Right lung (tissue), 10 donors: ENCODE measurements around the gene MBD3. TPM values are rescaled to one million over a fixed set of nuclear protein-coding genes. Genes with fewer than 3 reads are reported as not detected.
"Not testable (repeated sequence)": the region's sequence is repeated elsewhere in the genome, so short reads cannot be mapped to it uniquely, and the experiment has no call there.

ENCODE experiments used
- DNase-seq, 2 donors: peaks; one replicate each; pipeline ENCODE4 v3.0.0-alpha.2; 2013
- long read RNA-seq, 8 donors: transcript quantifications; one replicate each; lab custom pipeline, GENCODE V29; 2026
- polyA plus RNA-seq, 5 donors: library from polyadenylated mRNA; unstranded; fragments of 120-200 nt; gene quantifications; one replicate each; pipeline versions ENCODE4 v1.2.1 to v1.2.3, GENCODE V29; 2013; ENCODE audit warnings: inconsistent platforms in 1 of 5, low replicate concordance in 1 of 5; ENCODE audit not compliant: insufficient read length in 5 of 5, insufficient read depth in 1 of 5

MBD3 gene
- 10 to 100 TPM; 35.7 to 87.1 (median 46.5) TPM for polyA plus RNA-seq
- long read RNA-seq, donor 1, full-length matches to known transcripts = 14 of 19 reads
- long read RNA-seq, donor 1, partial matches to known transcripts = 5 of 19 reads
- long read RNA-seq, donor 1, other reads (novel, unspliced or antisense) = 0 of 19 reads
- long read RNA-seq, donor 2, full-length matches to known transcripts = 18 of 18 reads
- long read RNA-seq, donor 2, partial matches to known transcripts = 0 of 18 reads
- long read RNA-seq, donor 2, other reads (novel, unspliced or antisense) = 0 of 18 reads
- long read RNA-seq, donor 3, full-length matches to known transcripts = 10 of 16 reads
- long read RNA-seq, donor 3, partial matches to known transcripts = 6 of 16 reads
- long read RNA-seq, donor 3, other reads (novel, unspliced or antisense) = 0 of 16 reads
- long read RNA-seq, donor 4, full-length matches to known transcripts = 4 of 4 reads
- long read RNA-seq, donor 4, partial matches to known transcripts = 0 of 4 reads
- long read RNA-seq, donor 4, other reads (novel, unspliced or antisense) = 0 of 4 reads
- long read RNA-seq, donor 5, full-length matches to known transcripts = 21 of 26 reads
- long read RNA-seq, donor 5, partial matches to known transcripts = 5 of 26 reads
- long read RNA-seq, donor 5, other reads (novel, unspliced or antisense) = 0 of 26 reads
- long read RNA-seq, donor 6, full-length matches to known transcripts = 19 of 27 reads
- long read RNA-seq, donor 6, partial matches to known transcripts = 8 of 27 reads
- long read RNA-seq, donor 6, other reads (novel, unspliced or antisense) = 0 of 27 reads
- long read RNA-seq, donor 7, full-length matches to known transcripts = 25 of 40 reads
- long read RNA-seq, donor 7, partial matches to known transcripts = 15 of 40 reads
- long read RNA-seq, donor 7, other reads (novel, unspliced or antisense) = 0 of 40 reads
- long read RNA-seq, donor 8, full-length matches to known transcripts = 4 of 4 reads
- long read RNA-seq, donor 8, partial matches to known transcripts = 0 of 4 reads
- long read RNA-seq, donor 8, other reads (novel, unspliced or antisense) = 0 of 4 reads

DNA sequence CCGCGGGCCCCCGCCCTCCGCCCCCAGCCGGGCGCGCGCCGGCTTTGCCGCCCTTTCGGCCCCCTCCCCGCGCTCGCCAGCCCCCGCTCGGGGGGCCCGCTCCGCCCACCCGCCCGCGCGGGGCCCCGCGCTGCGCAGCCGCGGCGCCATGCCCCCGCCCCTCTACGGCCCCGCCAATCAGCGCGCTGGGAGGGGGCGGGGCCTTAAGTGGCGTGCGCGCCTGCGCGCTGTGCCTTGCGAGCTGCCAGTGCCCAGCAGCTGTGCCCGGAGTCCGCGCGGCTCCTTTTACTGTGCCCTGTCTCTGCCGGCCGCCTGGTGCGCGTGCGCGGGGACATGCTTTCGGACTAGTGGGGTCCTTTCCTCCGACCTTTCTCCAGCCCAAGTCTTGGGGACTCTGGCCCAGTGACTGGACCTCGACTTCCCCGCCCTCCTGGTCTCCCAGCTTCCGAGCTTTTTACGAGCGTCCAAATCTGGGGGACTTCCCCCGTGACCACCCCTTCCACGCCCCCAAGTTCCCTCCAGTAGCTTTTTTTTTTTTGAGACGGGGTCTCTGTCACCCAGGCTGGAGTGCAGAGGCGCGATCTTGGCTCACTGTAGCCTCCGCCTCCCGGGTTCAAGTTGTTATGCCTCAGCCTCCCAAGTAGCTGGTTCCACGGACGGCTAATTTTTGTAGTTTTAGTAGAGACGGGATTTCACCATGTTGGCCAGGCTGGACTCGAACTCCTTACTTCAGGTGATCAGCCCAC lies at the start of gene MBD3:
TSS of gene MBD3 (minus strand) at position 111 of the 746 bp plus-strand sequence. CDS start 234 bp downstream, outside the sequence.
- DNase-seq = peak; percentile 93 to 94

DNA sequence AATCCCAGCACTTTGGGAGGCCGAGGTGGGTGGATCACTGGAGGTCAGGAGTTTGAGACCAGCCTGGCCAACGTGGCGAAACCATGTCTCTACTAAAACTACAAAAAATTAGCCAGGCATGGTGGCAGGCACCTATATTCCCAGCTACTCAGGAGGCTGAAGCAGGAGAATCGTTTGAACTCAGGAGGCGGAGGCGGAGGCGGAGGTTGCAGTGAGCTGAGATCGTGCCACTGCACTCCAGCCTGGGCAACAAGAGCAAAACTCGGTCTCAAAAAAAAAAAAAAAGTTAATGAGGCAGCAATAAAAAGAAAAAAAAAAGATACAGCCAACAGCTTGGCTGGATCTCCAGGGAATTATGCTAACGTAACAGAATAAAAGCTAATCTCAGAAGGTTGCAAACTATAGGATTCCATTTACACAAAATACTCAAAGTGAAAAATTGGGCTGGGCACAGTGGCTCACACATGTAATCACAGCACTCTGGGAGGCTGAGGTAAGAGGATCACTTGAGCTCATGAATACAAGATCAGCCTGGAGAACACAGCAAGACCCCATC lies 48.3 kb upstream of the MBD3 start:
- DNase-seq = not testable (repeated sequence)

DNA sequence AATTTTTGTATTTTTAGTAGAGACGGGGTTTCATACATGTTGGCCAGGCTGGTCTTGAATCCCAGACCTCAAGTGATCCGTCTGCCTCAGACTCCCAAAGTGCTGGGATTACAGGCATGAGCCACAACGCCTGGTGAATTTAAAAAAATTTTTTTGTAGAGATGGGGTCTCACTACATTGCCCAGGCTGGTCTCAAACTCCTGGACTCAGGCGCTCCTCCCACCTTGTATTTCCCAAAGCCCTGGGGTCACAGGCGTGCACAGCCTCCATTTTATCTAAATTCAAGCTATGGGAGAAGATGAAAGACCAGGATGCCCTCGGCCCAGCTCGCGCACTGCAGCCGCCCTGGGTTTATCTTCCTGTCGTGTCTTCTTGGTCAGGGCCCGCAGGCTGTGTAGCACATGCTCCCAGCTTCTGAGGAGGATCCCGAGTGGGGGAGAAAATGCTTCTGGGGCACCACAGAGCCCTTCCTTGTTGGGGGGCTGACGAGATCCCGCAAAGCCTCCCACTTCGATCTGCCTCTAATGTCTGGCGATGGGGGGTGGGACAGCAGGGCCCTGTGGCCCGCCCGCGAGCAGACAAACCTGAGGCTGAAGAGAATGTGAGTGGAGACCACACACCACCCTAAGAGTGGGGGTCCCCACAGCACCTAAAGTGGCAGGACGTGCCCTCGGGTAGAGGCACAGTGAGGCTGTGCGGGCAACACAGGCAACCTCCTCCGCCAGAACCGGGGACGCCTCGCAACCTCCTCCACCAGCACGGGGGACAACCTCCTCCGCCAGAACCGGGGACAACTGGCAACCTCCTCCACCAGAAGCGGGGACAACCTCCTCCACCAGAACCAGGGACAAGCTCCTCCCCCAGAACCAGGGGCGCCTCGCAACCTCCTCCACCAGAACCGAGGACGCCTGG lies 43.9 kb upstream of the MBD3 start:
- no peak for DNase-seq

GRCh38 chr19:1634938-1635243 lies 42.2 kb upstream of the MBD3 start:
- no peak for DNase-seq

- no peak for DNase-seq
Measured at GRCh38 chr19:1634242-1634937, 41.7 kb upstream of the MBD3 start.

GRCh38 chr19:1633269-1633826 lies 40.7 kb upstream of the MBD3 start:
- DNase-seq = no peak

GRCh38 chr19:1632462-1633268 lies 40.0 kb upstream of the MBD3 start:
- no peak for DNase-seq

DNA sequence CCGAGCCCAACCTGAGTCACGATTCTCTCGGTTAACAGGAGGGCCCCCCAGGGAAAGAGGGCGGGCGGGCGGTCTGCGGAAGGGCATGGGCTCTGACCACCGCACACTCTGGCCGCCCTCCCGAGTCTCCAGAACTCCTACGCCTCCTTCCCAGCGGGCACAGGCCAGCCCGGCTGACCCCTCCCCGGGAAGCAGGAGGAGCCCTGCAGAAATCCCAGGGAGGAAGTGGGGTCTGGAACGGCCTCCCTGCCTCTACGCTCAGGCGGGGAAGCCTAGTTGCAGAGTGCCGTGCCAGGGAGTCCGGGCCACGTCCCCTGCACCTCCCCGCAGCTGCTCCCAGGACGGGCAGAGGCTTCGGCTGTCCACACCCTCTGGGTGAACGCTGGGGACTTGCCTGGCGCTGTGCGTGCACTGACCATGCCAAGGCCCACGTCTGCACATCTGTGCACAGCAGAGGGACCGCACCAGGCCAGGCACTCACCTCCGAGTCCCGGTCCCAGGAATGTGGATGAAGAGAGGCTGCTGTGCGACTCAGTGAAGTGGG lies 39.0 kb upstream of the MBD3 start:
- DNase-seq = no peak

- no peak for DNase-seq
Measured at GRCh38 chr19:1630811-1631210, 38.1 kb upstream of the MBD3 start.

DNA sequence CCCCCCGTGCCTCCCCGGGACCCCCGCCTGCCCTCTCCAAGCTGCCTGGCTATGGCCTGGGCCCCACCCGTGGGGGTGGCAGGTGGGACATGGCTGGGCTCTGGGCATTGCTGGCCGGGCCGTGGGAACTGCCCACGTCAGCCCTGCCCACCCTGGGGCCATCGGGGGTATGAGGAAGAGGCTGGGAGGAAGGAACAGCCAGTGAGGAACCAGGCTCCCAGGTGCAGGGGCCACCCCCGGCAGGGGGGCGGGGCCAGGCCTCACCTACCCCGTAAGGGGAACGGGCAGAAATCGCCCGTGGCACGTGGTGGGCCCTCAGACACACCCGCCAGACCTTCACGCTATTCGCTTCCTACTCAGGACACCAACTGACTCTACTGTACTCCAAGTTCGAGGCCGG lies 37.3 kb upstream of the MBD3 start:
- DNase-seq = no peak

GRCh38 chr19:1629256-1629808 lies 36.7 kb upstream of the MBD3 start:
- DNase-seq = no peak

- DNase-seq = no peak
Measured at GRCh38 chr19:1627194-1627593, 34.5 kb upstream of the MBD3 start.

GRCh38 chr19:1626417-1627010 lies 33.8 kb upstream of the MBD3 start:
- DNase-seq = no peak

DNA sequence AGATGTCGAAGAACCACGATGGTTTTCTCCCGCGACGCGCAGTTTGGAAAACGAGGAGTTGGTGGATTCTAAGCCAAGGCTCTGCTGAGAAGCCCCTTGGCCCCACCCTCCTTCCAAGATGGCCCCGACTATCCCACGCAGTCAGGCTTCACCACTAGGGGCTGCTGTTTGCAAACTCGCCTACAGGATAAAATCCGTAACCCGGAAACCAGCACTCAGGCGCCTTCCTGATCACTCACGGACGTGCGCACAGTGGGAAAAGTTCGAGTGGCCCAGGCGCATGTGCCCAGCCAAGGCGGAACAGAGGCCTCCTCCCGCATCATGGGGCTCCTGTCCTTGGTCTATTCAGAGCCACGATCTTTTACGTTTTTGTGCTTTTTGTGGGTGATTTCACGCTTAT lies 31.8 kb upstream of the MBD3 start:
- DNase-seq = peak; percentile 11 to 19

GRCh38 chr19:1622541-1622940 lies 29.9 kb upstream of the MBD3 start:
- no peak for DNase-seq

- DNase-seq = no peak
Measured at GRCh38 chr19:1622007-1622406, 29.3 kb upstream of the MBD3 start.

DNA sequence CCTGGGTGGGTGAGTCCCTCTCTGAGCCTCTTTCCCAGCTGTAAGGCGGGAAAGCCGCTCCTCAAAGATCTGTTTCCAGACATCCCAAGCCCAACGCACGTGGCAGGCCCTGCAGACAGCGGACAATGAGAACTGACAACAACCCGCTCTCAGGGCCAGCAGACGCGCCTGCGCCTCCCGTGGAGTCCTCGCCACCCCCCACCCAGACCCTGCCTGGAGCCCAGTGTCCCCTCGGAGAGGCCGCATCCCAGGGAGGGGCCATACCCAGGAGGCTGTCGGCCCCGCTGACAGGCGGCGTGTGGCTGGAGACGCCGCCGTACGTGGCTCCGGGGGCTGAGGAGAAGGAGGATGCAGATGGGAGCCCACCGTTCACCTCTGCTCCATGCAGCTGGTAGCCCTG lies 28.9 kb upstream of the MBD3 start:
- DNase-seq = no peak
